CD4-positive, alpha-beta T cell treated with Interleukin-21 for 1 hour (primary cell): ENCODE measurements around the gene CDC7.
A peak's percentile ranks its signal among the peaks of the same experiment; 100 is the strongest.
"Not testable (repeated sequence)": the region's sequence is repeated elsewhere in the genome, so short reads cannot be mapped to it uniquely, and the experiment has no call there.

Source experiments
- DNase-seq: peaks from one replicate; pipeline ENCODE4 v3.0.0-alpha.2; 2020

CDC7 gene

DNA sequence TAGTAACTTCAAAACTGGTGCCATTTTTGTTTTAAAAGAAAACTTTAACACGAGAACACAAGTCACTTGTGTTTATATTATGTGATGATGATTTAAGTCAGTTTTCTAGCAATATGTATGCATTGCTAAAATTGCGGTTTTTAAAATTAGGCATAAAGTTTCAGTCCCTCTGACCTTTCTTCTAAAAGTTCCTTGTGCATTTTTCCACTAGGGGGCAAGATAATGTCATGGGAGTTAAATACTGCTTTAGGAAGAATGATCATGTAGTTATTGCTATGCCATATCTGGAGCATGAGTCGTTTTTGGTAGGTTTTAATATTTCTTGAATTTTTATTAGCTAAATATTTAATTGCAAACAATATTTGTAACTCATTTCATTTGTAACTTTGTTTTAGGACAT is 10.7 kb downstream of the CDC7 start:
- DNase-seq, result peak; percentile 69

DNA sequence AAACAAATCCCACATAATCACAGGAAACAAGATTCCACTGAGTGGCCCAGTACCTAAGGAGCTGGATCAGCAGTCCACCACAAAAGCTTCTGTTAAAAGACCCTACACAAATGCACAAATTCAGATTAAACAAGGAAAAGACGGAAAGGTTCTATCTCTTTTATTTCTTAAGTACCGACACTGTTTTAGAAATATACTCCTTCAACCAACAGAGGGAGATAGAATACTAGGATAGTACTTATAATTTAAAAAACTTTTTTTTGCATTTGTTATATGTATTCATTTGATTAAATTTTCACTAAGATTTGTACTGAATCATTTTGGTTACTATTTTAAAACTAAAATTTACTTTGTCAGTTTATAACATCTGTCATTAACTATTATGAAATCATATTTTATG is 12.5 kb downstream of the CDC7 start:
- peak; percentile 21 for DNase-seq

DNA sequence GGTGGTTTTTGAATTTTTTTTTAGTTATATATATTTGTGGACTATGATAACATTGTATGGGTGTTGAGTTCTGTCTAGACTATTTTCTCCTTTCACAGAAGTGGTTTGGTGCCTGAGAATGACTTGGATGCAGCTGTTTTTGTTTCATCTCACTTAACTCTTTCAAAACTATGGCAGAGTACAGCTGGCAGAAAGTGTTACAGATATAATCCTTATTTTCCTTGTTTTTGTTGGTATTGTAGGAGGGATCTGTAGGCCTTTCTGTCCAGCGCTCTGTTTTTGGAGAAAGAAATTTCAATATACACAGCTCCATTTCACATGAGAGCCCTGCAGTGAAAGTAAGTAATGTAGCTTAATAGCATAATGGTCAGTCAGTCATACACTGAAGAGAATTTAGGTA is 13.1 kb downstream of the CDC7 start:
- no peak for DNase-seq

DNA sequence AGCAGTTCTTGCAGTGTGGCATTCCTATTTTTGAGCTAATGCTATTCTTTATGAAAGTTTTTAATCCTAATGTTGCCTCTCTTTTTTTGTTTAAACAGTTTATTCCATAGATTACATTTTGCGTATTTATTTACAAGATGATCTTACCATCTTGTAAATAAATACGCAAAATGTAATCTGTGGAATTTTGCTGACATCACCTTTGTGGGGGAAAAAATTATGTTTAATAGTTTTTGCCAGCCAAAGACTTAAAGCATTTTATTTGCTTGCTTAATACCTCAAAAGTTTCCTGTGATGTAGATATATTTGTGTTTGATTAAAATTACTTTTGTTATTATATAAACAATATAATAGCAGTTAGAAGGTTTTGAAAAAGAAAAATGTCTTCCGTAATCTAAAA is 15.3 kb downstream of the CDC7 start:
- no peak for DNase-seq

DNA sequence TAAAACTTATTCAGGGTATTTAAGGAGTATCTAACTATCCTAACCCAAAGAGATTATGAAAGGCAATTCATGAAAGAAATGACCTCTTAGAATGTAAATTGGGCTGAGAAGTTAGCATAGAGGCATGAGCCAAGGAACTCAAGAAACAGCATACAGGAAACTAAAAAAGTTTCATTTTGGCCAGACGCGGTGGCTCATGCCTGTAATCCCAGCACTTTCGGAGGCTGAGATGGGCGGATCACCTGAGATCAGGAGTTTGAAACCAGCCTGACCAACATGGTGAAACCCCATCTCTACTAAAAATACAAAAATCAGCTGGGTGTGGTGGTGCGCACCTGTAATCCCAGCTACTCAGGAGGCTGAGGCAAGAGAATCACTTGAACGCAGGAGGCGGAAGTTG is 16.0 kb downstream of the CDC7 start:
- not testable (repeated sequence) for DNase-seq

DNA sequence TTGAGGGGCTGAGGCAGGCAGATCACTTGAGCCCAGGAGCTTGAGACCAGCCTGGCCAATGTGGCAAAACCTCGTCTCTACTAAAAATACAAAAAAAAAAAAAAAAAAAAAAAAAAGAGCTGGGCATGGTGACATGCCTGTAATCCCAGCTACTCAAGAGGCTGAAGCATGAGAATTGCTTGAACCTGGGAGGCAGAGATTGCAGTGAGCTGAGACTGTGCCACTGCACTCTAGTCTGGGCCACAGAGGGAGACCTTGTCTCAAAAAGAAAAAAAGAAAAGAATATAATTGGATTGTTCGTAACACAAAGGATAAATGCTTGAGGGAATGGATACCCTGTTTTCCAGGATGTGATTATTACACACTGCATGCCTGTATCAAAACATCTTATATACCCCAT is 18.5 kb downstream of the CDC7 start:
- DNase-seq, result not testable (repeated sequence)

DNA sequence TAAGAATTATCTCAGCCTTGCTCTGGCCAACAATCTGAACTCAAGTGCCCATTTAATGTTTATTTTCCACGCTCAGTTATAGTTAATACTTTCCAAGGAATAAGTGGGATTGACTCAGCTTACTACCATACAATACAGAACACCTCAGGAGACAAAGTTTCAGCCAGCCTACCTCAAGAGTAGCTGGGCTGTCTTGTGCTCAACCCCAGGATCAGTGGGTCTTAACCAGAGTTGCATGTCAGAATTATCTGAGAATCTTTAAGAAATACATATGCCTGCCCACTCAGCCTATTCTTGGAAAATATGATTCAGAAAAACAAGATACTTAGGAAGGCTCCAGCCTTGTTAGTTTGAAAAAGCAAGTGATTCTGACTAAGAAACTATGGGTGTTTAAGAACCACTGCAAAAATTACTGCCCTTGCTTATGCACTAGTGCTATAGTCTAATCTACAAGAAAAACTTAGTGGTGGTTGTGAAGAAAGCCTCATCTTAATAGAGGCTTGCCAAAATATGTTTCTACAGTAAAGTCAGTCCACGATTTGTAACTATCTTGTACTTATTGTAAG is 20.4 kb downstream of the CDC7 start:
- no peak for DNase-seq

DNA sequence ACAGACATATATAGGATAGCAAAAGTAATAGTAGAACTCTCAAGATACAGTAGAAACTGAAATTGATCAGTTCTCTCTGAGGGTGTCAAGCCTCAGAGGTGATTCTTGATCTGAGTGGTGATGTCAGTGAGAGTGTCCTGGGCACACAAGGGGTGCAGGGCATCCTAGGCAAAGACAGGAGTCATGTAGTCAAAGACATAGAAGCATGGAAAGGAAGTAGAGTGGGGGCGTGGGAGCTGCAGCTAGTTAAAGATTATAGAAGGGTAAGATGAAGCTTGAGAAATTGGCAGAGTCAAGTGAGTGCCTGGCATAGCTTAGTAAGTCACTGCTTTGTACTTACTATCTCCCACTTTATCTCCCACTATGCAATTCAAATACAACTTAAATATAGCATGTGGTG is 22.8 kb downstream of the CDC7 start:
- DNase-seq, result no peak

DNA sequence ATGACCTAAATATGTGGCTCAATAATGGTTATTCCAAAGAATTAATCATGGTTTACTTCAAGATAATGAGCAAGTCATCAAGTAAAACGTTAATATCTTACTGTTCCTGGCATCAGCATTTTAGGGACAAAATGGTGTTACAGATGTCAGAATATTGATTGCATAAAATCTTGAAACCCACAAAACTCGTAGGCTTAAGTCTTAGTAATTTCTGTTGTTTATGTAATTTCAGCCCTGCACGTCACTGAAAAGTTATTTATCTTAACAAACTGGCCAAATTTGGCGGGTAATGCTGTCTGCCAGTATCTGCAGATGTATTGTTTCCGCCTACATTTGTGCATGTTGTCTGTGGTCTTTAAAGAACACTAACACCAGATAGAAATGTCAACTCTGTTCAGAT is 25.8 kb downstream of the CDC7 start:
- DNase-seq, result no peak

DNA sequence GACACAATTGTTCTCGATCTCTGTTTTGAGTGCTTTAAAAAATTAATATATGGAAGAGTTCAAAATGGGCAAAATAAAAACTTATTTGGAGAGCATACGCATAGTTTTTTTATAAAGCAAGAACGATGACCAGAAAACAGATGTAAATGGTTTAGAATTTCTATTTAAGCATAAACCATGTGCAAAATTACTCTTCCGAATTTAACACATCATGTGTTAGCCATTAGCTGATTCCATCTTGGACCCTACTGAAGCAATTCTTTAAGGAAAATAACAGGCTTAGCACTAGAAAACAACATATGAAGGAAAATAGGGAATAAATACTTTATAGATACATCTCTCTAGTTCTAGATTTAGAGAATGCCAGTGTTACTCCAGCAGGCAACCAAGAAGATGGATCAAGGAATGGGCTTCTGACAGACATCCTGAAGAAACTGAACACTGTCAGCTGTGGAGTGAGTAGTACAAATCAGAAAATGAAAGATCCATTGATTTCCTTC is 26.7 kb downstream of the CDC7 start:
- DNase-seq, result no peak

DNA sequence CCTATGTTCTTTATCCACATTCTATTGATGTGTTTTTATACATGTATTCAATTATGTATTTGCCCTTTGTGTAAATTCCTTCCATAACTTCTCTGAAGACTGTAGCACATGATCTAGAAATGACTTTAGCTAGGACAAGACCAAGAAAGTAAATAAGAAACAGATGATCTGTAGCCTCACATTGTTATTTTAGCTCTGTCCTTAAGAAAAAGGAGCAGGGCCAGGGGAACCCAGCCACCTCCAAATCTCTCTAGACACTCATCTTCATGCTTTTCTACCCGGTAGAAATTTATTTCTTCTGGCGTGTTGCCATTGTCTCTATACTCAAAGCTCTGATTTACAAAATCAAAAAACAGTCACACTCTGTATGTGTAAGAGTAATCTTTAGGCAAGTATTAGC is 27.1 kb downstream of the CDC7 start:
- DNase-seq, result no peak

DNA sequence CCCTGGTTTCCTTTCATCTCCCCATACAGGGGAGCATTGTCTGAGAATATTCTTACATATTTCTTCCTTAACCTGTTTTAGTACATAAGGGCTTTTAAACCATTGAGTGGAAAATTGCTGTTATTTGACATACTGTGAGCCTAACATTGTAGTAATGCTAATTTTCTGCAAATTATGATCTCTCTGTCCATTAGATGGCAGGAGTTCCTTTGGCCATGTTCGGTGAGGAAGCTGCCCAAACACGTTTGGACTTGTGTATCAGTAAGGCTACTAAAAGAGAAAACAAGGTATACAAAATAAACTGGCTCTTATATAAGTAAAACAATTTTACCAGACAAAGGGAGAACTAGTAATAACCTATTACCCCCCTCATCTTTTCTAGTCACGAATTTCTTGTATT is 29.2 kb downstream of the CDC7 start:
- peak; percentile 38 for DNase-seq

DNA sequence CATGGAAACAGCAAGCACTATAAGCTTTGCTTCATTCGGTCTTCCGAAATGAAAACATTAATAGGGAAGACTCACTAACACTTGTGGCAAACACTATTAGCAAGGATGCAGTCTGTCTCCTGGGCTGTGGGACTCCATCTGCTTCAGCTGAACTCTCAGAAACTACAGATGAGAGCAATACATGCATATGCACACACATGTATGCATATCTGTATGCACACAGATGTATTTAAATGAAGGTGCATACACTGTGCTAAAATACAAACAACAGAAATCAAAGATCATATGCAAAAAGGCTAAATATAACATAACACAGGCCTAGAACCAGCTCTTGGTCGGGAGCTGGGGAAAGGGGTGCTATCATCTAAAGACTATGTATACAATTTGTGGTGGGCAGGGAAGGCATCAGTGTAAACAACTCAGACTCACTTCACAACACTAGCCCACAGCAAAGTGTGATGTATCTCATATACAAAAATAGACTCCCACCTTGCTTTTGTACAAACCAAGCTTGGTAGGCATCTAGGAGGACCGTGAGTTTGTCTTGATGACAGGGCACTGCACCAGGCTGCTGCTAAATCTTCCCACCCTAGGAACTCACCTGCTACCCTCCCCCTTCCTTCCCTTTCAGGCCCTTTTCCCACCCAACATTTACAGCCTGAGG is 32.8 kb downstream of the CDC7 start:
- DNase-seq, result no peak

DNA sequence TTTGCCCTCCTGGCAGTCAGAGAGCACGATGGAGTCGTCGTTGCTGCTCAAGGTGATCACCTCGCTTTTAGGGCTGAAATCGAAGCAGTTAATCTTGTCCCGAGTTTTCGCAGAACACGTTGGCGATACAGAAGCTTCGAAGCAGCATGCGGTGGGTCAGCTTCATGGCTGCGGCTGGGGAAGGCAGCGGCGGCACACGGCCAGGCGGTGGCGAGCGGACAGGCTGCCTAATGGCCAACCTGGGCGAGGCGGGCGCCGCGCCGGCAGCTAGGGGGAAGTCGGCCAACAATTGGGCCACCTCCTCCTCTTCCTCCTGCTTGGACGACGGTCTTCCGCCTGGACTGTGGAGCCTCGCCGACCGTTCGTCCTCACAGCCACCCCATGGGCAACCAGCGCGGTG is 34.8 kb downstream of the CDC7 start:
- DNase-seq, result no peak

DNA sequence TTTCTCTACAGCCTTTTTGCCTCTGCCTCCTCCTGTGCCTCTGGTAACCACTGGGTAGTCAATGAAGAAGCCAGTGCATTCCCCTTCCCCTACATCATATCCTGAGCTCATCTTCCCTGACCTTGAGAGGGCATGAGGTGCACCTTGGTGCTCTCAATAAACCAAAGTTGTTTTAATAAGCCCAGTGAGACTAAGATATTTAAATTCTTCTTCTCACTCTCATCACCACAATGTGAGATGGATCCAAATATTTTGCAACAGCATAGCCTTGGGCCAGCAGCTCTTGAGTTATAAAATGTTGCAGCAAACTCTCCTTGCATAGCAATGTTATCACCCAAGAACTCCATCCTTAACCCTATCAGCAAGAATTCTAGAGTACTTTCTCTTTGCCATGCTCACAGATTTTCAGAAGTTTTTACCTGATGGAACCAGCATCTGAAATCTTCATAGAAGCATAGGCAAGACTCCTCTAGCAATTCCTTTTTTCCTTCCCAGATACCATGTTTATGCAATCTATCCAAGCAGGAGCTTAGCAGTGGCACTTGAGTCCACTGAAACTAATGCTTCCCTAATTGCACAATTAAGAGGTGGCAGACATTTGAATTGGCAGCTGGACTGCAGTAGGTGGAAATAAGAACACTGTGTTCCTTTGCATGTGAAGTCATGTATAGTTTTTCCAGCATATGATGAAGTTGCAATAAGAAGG is 36.8 kb downstream of the CDC7 start:
- DNase-seq, result no peak

DNA sequence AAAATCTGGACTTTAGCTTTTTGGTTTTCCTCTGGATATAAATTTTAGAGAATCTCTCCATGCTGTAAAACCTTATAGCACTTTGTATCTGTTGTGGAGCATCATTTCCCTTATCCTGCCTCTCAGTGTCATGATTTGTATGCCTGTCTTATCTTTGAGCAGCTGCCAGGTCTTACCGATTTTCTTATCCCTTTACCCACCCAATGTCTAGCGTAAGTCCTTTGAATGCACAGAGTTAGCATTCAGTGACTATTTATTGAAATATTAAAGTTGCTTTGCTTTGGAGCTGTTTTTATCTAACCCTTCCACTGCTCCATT is 37.3 kb downstream of the CDC7 start:
- DNase-seq, result no peak

DNA sequence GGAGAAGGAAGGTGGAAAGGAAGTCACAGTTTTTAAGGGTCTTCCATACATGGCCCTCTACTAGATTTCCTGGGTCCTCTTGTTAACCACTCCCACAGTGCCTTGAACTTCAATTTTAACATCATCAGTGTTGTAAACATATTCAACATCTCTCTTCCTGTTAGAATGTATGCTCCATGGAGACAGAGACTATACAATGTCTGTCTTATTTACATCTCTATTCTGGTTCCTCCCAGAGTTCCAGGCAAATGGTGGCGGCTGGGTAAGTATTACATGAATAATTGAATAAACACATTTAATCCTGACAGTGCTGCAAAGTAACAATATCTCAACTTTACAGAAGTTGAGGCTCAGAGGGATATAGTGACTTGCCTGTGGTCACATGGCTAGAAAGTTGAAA is 40.3 kb downstream of the CDC7 start:
- DNase-seq, result no peak

DNA sequence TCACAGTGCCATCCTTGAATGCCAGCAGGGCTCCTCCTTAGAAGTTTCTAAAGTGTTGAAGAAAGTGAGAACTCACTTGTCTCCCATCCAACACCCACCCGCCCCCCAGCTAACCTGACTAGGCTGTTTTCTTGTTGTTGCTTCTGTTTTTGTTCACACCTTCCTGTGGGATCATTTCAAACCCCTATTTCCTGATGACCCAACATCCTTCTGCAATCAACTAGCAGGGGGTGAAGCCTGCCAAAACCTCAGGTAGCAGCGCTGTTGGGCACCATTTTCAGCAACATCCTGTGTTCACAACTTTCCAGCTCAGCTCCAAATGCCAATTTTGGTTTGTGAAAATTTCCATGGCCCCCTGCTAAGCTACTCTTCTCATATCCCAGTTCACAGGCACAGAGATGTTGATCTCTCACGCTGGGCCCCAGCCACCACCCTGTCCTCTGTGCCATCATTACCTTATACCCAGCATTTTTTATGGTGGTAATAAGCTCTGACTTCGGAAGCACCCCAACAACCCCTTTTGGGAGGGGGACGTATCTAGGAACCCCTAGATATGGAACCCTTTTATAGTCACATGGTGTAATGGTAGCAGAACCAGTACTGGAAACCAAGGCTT is 41.4 kb downstream of the CDC7 start:
- no peak for DNase-seq

DNA sequence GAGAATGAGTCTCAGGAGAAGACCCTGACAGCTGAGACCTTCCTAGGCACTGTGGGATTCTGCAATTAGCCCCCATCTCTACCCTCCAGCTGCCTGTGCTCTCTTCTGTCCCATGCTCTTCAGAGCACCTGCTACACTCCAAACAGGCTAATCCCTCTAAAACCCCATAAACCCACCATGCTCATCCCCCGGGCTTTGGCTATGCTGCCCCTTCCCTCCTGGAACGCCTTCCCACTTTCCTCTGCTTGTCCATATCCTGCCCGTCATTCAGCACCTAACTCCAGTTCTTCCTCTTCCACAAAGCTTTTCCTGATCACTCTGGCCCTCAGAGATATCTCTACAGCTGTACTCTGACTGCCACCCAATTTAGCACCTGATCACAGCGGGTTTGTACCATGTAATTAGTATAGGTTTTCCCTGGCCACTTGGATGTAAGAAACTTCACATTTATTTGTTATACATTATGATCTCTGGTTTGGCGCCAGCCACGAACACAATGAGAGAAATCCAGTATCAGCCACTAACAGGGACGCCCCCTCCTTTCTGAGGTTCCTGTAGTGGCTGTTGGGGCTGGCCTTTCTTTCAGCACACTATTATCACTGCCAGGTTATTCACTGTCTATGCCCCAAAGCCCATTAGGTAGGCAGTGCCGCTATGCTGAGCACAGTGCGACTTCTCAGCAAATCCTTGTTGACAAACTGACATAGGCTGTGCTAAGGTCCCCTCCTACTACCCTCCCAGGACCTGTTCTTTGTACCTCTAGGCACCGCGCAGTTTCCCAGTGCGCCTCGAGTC is 45.1 kb downstream of the CDC7 start:
- DNase-seq, result no peak

DNA sequence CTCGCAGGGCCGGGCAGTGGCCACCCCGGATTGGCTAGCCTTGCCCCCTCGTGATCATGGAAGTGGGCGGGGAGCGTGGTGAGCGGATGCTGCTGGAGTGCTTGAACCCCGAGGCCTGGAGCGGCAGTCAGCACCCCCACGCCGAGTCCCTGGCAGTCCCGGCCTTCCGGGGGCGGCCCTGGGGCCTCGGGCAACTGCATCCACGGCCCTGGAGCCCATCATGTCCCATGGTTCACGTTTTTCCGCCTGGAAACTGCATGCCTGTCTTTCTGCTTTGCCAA is 45.6 kb downstream of the CDC7 start:
- DNase-seq, result no peak

DNA sequence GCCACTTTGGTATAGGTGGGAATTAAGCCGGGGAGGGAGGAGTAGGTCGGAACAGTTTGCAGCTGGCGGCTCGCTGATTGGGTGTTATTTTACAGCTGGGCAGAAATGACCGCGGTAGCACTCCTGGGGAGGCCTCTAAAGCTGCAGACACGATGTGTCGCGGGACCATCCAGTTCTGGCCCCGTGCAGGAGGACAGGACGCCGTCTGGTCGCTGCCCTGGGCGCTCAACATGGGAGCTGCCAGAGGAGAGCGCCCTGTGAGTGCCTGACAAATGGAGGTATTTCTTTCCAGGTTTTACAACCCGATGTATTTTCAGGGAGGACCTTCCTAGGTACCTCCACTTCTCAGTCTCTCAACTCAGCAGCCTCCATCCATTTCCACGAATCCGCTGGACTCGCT is 46.2 kb downstream of the CDC7 start:
- no peak for DNase-seq

DNA sequence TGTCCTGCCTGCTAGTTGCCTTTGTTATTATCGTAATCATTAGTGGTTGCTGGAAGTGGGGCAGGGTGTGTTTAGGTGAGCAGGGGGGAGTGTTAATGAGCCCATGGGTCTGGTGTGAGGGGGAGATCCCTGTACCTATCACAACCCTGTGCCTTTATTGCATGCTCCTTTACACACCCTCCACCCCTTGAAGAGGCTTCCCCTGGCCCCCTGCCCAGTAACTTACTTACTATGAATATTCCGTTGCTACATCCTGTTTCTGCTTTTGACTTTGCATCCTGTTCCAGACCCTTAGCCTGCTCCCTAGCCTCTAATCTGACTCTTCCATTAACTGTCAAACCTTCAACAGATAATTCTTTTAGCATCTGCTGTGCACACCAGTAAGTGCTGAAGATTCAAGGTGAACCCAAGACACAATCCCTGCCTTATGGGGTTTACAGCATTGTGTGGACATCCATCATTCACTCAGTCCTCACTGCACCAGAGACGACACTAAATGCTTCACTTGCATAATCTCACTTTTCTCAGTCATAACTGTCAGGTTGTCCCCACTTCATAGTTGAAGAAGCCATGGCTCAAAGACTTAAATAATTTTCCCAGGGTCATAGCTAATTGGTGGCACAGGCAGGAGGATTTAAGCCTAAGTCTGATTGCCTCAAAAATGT is 47.9 kb downstream of the CDC7 start:
- DNase-seq, result peak; percentile 50
